Trophoblast cell (in vitro differentiated cells and primary cell): ENCODE data around the gene ARHGEF10L.
"Not testable (repeated sequence)": the region's sequence is repeated elsewhere in the genome, so short reads cannot be mapped to it uniquely, and the experiment has no call there.

Source experiments
- DNase-seq, 2 donors: peaks; one replicate each; pipeline ENCODE4 v3.0.0-alpha.2; 2016
- H2AFZ ChIP-seq: 2 replicates; pipeline ENCODE4 v1.6.1; 2013; ENCODE audit warnings: low read length, moderate library complexity, mild to moderate bottlenecking; ENCODE audit not compliant: insufficient read depth, poor library complexity
- H2AK5ac ChIP-seq: 2 replicates; pipeline ENCODE4 v1.6.1; 2013; ENCODE audit warnings: mild to moderate bottlenecking, low read length
- H2BK120ac ChIP-seq: 2 replicates; pipeline ENCODE4 v1.6.1; 2013; ENCODE audit warnings: low read length, mild to moderate bottlenecking, moderate library complexity; ENCODE audit not compliant: insufficient read depth, poor library complexity
- H2BK12ac ChIP-seq: 2 replicates; pipeline ENCODE4 v1.6.1; 2013; ENCODE audit warnings: mild to moderate bottlenecking, low read length, moderate library complexity
- H2BK5ac ChIP-seq: 2 replicates; pipeline ENCODE4 v1.6.1; 2013; ENCODE audit warnings: low read length, low read depth, moderate library complexity, mild to moderate bottlenecking; ENCODE audit not compliant: poor library complexity
- H3K14ac ChIP-seq: 2 replicates; pipeline ENCODE4 v1.6.1; 2013; ENCODE audit warnings: mild to moderate bottlenecking, low read length
- H3K18ac ChIP-seq: 2 replicates; pipeline ENCODE4 v1.6.1; 2013; ENCODE audit warnings: mild to moderate bottlenecking, low read length
- H3K23ac ChIP-seq: 2 replicates; pipeline ENCODE4 v1.6.1; 2013; ENCODE audit warnings: low read length
- H3K27ac ChIP-seq: 2 replicates; pipeline ENCODE4 v1.5.1; 2013; ENCODE audit warnings: low read depth, mild to moderate bottlenecking, inconsistent platforms, low read length, moderate library complexity
- H3K27me3 ChIP-seq: 2 replicates; pipeline ENCODE4 v1.6.1; 2013; ENCODE audit warnings: inconsistent platforms, mild to moderate bottlenecking, low read length, moderate library complexity; ENCODE audit not compliant: insufficient read depth
- H3K36me3 ChIP-seq, 2 experiments: 1 replicate in 1 of 2; 2 replicates in 1 of 2; pipeline ENCODE4 v1.6.1; 2013; ENCODE audit warnings: low read length in 2 of 2, mild to moderate bottlenecking in 2 of 2, moderate library complexity in 1 of 2; ENCODE audit not compliant: insufficient read depth in 2 of 2, control insufficient read depth in 1 of 2
- H3K4ac ChIP-seq: 2 replicates; pipeline ENCODE4 v1.6.1; 2013; ENCODE audit warnings: low read depth, mild to moderate bottlenecking, low read length, moderate library complexity
- H3K4me1 ChIP-seq, 2 experiments: 1 replicate in 1 of 2; 2 replicates in 1 of 2; pipeline ENCODE4 v1.6.1; 2013; ENCODE audit warnings: low read length in 2 of 2, mild to moderate bottlenecking in 2 of 2, moderate library complexity in 1 of 2; ENCODE audit not compliant: insufficient read depth in 2 of 2, control insufficient read depth in 1 of 2
- H3K4me2 ChIP-seq: 2 replicates; pipeline ENCODE4 v1.6.1; 2013; ENCODE audit warnings: inconsistent platforms, mild to moderate bottlenecking, low read length, moderate library complexity
- H3K4me3 ChIP-seq: 2 replicates; pipeline ENCODE4 v1.5.1; 2013; ENCODE audit warnings: mild to moderate bottlenecking, low read depth, low read length, inconsistent platforms
- H3K79me1 ChIP-seq: one replicate; pipeline ENCODE4 v1.6.1; 2013; ENCODE audit warnings: low read length
- H3K79me2 ChIP-seq: 2 replicates; pipeline ENCODE4 v1.6.1; 2013; ENCODE audit warnings: low read length, mild to moderate bottlenecking; ENCODE audit not compliant: control insufficient read depth, insufficient read depth, poor library complexity
- H3K9ac ChIP-seq: 2 replicates; pipeline ENCODE4 v1.6.1; 2013; ENCODE audit warnings: mild to moderate bottlenecking, low read length
- H3K9me3 ChIP-seq: 2 replicates; pipeline ENCODE4 v1.6.1; 2013; ENCODE audit warnings: low read depth, mild to moderate bottlenecking, control low read depth, inconsistent platforms, low read length; ENCODE audit not compliant: insufficient read depth
- H4K12ac ChIP-seq: 2 replicates; pipeline ENCODE4 v1.6.1; 2013; ENCODE audit warnings: low read depth, mild to moderate bottlenecking, low read length, moderate library complexity
- H4K8ac ChIP-seq: 2 replicates; pipeline ENCODE4 v1.6.1; 2013; ENCODE audit warnings: low read depth, mild to moderate bottlenecking, low read length, moderate library complexity
- H4K91ac ChIP-seq: one replicate; pipeline ENCODE4 v1.6.1; 2013; ENCODE audit warnings: low read depth, mild to moderate bottlenecking, low read length, moderate library complexity
- WGBS: extraction: QIAGEN DNeasy Blood & Tissue Kit; methylation state at CpG from one replicate; pipeline ENCODE4 v1.1.7; 2013; ENCODE audit warnings: missing lambda C conversion rate; ENCODE audit not compliant: insufficient read length, insufficient coverage; ENCODE audit errors: extremely low coverage; 5-methylcytosine and 5-hydroxymethylcytosine counted together

The ARHGEF10L gene

GRCh38 chr1:17507200-17507599 is 32.3 kb upstream of the ARHGEF10L start:
- H4K12ac ChIP-seq, H2BK12ac ChIP-seq, H3K4ac ChIP-seq, H3K27ac ChIP-seq, H3K79me2 ChIP-seq, H2BK5ac ChIP-seq, H2AK5ac ChIP-seq, H3K4me2 ChIP-seq, H3K4me3 ChIP-seq, DNase-seq, H2AFZ ChIP-seq, H3K9me3 ChIP-seq, H3K9ac ChIP-seq, H3K23ac ChIP-seq, H4K91ac ChIP-seq, H2BK120ac ChIP-seq, H3K14ac ChIP-seq, H3K4me1 ChIP-seq, H3K18ac ChIP-seq, H4K8ac ChIP-seq, H3K36me3 ChIP-seq, H3K27me3 ChIP-seq, H3K79me1 ChIP-seq: not testable (repeated sequence)
- WGBS = no CpG with 5 or more reads among the region's 4 CpGs

- H4K12ac ChIP-seq = no peak overlapping the region
- H3K4me2 ChIP-seq = no peak overlapping the region
- no CpG with 5 or more reads among the region's 6 CpGs for WGBS
- H3K9me3 ChIP-seq = peaks cover 2% of the 10 kb centered on the region
- H2BK120ac ChIP-seq = no peak overlapping the region
- H3K18ac ChIP-seq = no peak overlapping the region
- H3K4me3 ChIP-seq = no peak overlapping the region
- H3K79me1 ChIP-seq = no peaks in the 10 kb centered on the region
- H4K91ac ChIP-seq = no peak overlapping the region
- H2BK5ac ChIP-seq = no peak overlapping the region
- H3K4me1 ChIP-seq = no peaks in the 10 kb centered on the region
- no peaks in the 10 kb centered on the region for H3K27me3 ChIP-seq
- no peak for DNase-seq
- no peak overlapping the region for H3K14ac ChIP-seq
- no peaks in the 10 kb centered on the region for H3K36me3 ChIP-seq
- H3K4ac ChIP-seq = no peak overlapping the region
- no peak overlapping the region for H2AK5ac ChIP-seq
- H3K9ac ChIP-seq = no peak overlapping the region
- no peak overlapping the region for H3K23ac ChIP-seq
- H3K27ac ChIP-seq = no peak overlapping the region
- H4K8ac ChIP-seq = no peak overlapping the region
- no peak overlapping the region for H2BK12ac ChIP-seq
- no peaks in the 10 kb centered on the region for H3K79me2 ChIP-seq
- H2AFZ ChIP-seq = no peak overlapping the region
These were observed 31.6 kb upstream of the ARHGEF10L start for GRCh38 chr1:17507915-17508314.

DNA sequence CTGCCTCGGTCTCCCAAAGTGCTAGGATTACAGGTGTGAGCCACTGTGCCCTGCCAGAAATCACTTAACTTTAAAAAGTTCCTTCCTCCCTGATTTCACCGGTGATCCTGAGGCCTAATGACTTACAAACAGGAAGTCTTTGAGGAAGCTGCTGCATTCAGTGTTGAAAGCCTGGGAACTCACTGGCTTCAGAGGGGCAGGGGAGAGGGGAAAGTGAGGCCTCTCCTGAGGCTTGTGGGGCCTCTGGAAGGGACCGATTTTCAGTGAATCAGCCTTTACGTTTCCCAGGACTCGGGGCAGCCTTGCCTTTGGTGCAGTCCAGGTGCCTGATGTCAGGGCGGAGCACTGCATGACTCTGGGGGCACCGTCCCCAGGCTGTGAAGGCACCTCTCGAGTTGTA is 30.1 kb upstream of the ARHGEF10L start:
- DNase-seq = no peak
- H4K8ac ChIP-seq = no peak overlapping the region
- no peak overlapping the region for H2AK5ac ChIP-seq
- no peak overlapping the region for H3K9ac ChIP-seq
- H3K18ac ChIP-seq = no peak overlapping the region
- H4K12ac ChIP-seq = no peak overlapping the region
- H3K27ac ChIP-seq = no peak overlapping the region
- H3K4ac ChIP-seq = no peak overlapping the region
- no peak overlapping the region for H2BK120ac ChIP-seq
- H3K4me1 ChIP-seq = no peaks in the 10 kb centered on the region
- H3K27me3 ChIP-seq = no peaks in the 10 kb centered on the region
- H3K14ac ChIP-seq = no peak overlapping the region
- no peaks in the 10 kb centered on the region for H3K79me2 ChIP-seq
- H3K4me3 ChIP-seq = no peak overlapping the region
- H3K36me3 ChIP-seq = no peaks in the 10 kb centered on the region
- H3K9me3 ChIP-seq = peaks cover 2% of the 10 kb centered on the region
- H3K23ac ChIP-seq = no peak overlapping the region
- no peak overlapping the region for H3K4me2 ChIP-seq
- no peak overlapping the region for H2BK5ac ChIP-seq
- no peak overlapping the region for H2BK12ac ChIP-seq
- H3K79me1 ChIP-seq = no peaks in the 10 kb centered on the region
- WGBS = no CpG with 5 or more reads among the region's 8 CpGs
- no peak overlapping the region for H2AFZ ChIP-seq
- no peak overlapping the region for H4K91ac ChIP-seq

DNA sequence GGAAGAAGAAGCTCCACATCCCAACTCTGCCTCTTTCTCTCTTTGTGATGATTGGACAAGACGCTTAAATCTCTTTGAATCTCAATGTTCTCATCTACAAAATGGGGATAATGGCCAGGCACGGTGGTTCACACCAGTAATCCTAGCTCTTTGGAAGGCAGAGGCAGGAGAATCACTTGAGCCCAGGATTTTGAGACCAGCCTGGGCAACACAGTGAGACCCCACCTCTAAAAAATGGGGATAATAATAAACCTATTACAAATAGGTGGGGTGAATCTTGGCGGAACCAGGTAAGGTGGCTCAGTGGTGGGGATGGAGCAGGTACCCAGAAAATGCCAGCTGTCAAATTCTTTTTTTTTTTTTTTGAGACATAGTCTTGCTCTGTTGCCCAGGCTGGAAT is 29.4 kb upstream of the ARHGEF10L start:
- no peak for DNase-seq
- no peak overlapping the region for H3K9ac ChIP-seq
- H3K4me1 ChIP-seq = no peaks in the 10 kb centered on the region
- H3K4ac ChIP-seq = no peak overlapping the region
- no peak overlapping the region for H4K91ac ChIP-seq
- peaks cover 2% of the 10 kb centered on the region for H3K9me3 ChIP-seq
- H3K4me2 ChIP-seq = no peak overlapping the region
- H3K79me1 ChIP-seq = no peaks in the 10 kb centered on the region
- no peak overlapping the region for H3K14ac ChIP-seq
- H3K79me2 ChIP-seq = no peaks in the 10 kb centered on the region
- no peaks in the 10 kb centered on the region for H3K27me3 ChIP-seq
- H3K36me3 ChIP-seq = no peaks in the 10 kb centered on the region
- no peak overlapping the region for H2BK12ac ChIP-seq
- H4K12ac ChIP-seq = no peak overlapping the region
- H3K27ac ChIP-seq = no peak overlapping the region
- H2AFZ ChIP-seq = no peak overlapping the region
- no peak overlapping the region for H3K23ac ChIP-seq
- no peak overlapping the region for H4K8ac ChIP-seq
- no peak overlapping the region for H2BK120ac ChIP-seq
- H2BK5ac ChIP-seq = no peak overlapping the region
- no peak overlapping the region for H3K4me3 ChIP-seq
- no peak overlapping the region for H3K18ac ChIP-seq
- no peak overlapping the region for H2AK5ac ChIP-seq
- WGBS = no CpG with 5 or more reads among the region's 3 CpGs
